HepG2 (cell line): ENCODE results near the gene RDM1. TPM values are rescaled to one million over a fixed set of nuclear protein-coding genes. Genes with fewer than 3 reads are reported as not detected.

Experiments used
- ATAC-seq: fragments of 200-7000 bp; cut with Tn5 transposase; 3 replicates; pipeline ENCODE4 v1.9.1; 2020; ENCODE audit warnings: mild to moderate bottlenecking, moderate library complexity
- BruUV-seq: library from RNA; stranded (reverse); fragments of 400-500 nt; replicated peaks from 2 replicates; lab custom pipeline; 2021; lab: Mats Ljungman, UMichigan
- CTCF ChIA-PET: fragments of 300-600 bp; formaldehyde crosslinking; extraction: SDS; loops from one replicate; lab custom pipeline; 2021; ENCODE audit warnings: low total read pairs, inconsistent platforms, low intra/inter-chr PET ratio; lab: Yijun Ruan, JAX
- POLR2A ChIA-PET: fragments of 350-600 bp; sonication (Branson Sonifier 250); formaldehyde crosslinking; loops from one replicate; lab custom pipeline; 2020; ENCODE audit warnings: antibody characterized with exemption, inconsistent platforms; lab: Yijun Ruan, JAX
- DNase-seq: peaks from one replicate; pipeline ENCODE4 v3.0.0-alpha.2; 2015; ENCODE audit warnings: low spot score
- FAIRE-seq: peaks from 3 replicates; lab custom pipeline; 2011; peaks lifted over from hg19 to GRCh38; lab: Jason Lieb, UNC
- H2AFZ ChIP-seq: one replicate; pipeline ENCODE4 v1.6.1; 2011; ENCODE audit warnings: low read length, inconsistent platforms
- H3K27ac ChIP-seq: fragments of 300-600 bp; 3 replicates; pipeline ENCODE4 v1.8.0; 2011; ENCODE audit warnings: mixed run types, mild to moderate bottlenecking, mixed read lengths, low read length, inconsistent platforms; ENCODE audit not compliant: insufficient read depth; ENCODE audit errors: extremely low read length
- H3K27me3 ChIP-seq, 2 experiments: fragments of 200-600 bp in 1 of 2; 2 replicates in 1 of 2; 3 replicates in 1 of 2; pipeline versions ENCODE4 v1.6.0 to v1.8.0; 2011; ENCODE audit warnings: low read length in 2 of 2, mild to moderate bottlenecking in 2 of 2, moderate library complexity in 2 of 2, inconsistent platforms in 1 of 2; ENCODE audit not compliant: insufficient read depth in 2 of 2, control insufficient read depth in 1 of 2
- H3K36me3 ChIP-seq, 2 experiments: fragments of 200-600 bp in 1 of 2; replicated peaks in 1 of 2; 2 replicates in 1 of 2; 3 replicates in 1 of 2; pipeline versions ENCODE4 v1.5.1 to v1.8.0; 2011; ENCODE audit warnings: low read length in 2 of 2, inconsistent platforms in 1 of 2; ENCODE audit not compliant: insufficient read depth in 2 of 2, control insufficient read depth in 1 of 2
- H3K4me1 ChIP-seq: 2 replicates; pipeline ENCODE4 v1.5.1; 2012; ENCODE audit warnings: low read length, inconsistent platforms; ENCODE audit not compliant: insufficient read depth
- H3K4me2 ChIP-seq: 2 replicates; pipeline ENCODE4 v1.6.0; 2011; ENCODE audit warnings: low read depth, low read length, inconsistent platforms
- H3K4me3 ChIP-seq, 3 experiments: fragments of 200-600 bp in 1 of 3; sonication (generic), shearing (Covaris generic) in 1 of 3; replicated peaks in 1 of 3; 2 replicates each; pipeline ENCODE4 v1.5.1; 2011 to 2016; ENCODE audit warnings: low read length in 3 of 3, inconsistent platforms in 2 of 3, low read depth in 2 of 3, mild to moderate bottlenecking in 2 of 3, control low read depth in 1 of 3, mixed read lengths in 1 of 3; ENCODE audit not compliant: insufficient read depth in 1 of 3
- H3K79me2 ChIP-seq: one replicate; pipeline ENCODE4 v1.6.1; 2011; ENCODE audit warnings: low read length, inconsistent platforms; ENCODE audit not compliant: insufficient read depth
- H3K9ac ChIP-seq: 2 replicates; pipeline ENCODE4 v1.6.0; 2011; ENCODE audit warnings: mild to moderate bottlenecking, low read depth, low read length, inconsistent platforms; ENCODE audit not compliant: insufficient read depth
- H3K9me3 ChIP-seq: 2 replicates; pipeline ENCODE4 v1.5.1; 2012; ENCODE audit warnings: mild to moderate bottlenecking, low read length
- H4K20me1 ChIP-seq: 2 replicates; pipeline ENCODE4 v1.6.0; 2011; ENCODE audit warnings: inconsistent platforms, mild to moderate bottlenecking, low read length, moderate library complexity; ENCODE audit not compliant: insufficient read depth
- ARID5B ChIP-seq: IDR thresholded peaks from 2 replicates; pipeline ENCODE4 v1.4.0; 2020; ENCODE audit warnings: mild to moderate bottlenecking, missing genetic modification reagents
- CC2D1A ChIP-seq: sonication (generic); formaldehyde crosslinking; IDR thresholded peaks from 2 replicates; pipeline ENCODE4 v1.8.1; 2023; ENCODE audit warnings: mild to moderate bottlenecking, missing genetic modification reagents
- HOXD1 ChIP-seq: sonication (generic); formaldehyde crosslinking; IDR thresholded peaks from 2 replicates; pipeline ENCODE4 v1.5.0; 2020; ENCODE audit warnings: missing genetic modification reagents
- RBM22 ChIP-seq: fragments of 200-400 bp; formaldehyde crosslinking; optimal IDR thresholded peaks from 2 replicates; pipeline ENCODE3; 2017; ENCODE audit warnings: mild to moderate bottlenecking, low read length, moderate library complexity
- ZBTB43 ChIP-seq: sonication (generic); formaldehyde crosslinking; conservative IDR thresholded peaks from 2 replicates; pipeline ENCODE4 v1.4.0; 2020; ENCODE audit warnings: missing genetic modification reagents
- ZNF646 ChIP-seq: sonication (generic); formaldehyde crosslinking; IDR thresholded peaks from 2 replicates; pipeline ENCODE4 v1.9.0; 2021; ENCODE audit warnings: mild to moderate bottlenecking, missing genetic modification reagents
- ZNF788 ChIP-seq: sonication (generic); formaldehyde crosslinking; IDR thresholded peaks from 2 replicates; pipeline ENCODE4 v1.5.0; 2020; ENCODE audit warnings: mild to moderate bottlenecking, missing genetic modification reagents, borderline replicate concordance
- WGBS: methylation state at CpG from one replicate; pipeline ENCODE4 v1.1.6; 2017; ENCODE audit warnings: low lambda C conversion rate; 5-methylcytosine and 5-hydroxymethylcytosine counted together
- in situ Hi-C: cut with HindIII; loops from 2 replicates; pipeline ENCODE4 v1.10.0; 2017; ENCODE audit warnings: low pct_unique_long_range_greater_than_20kb; ENCODE audit not compliant: extremely low pct_ligation_motif_present
- intact Hi-C: fragments of 100-400 bp; cut with micrococcal nuclease; formaldehyde crosslinking; loops from one replicate; pipeline ENCODE4 v1.10.0; 2022; ENCODE audit not compliant: unreplicated experiment
- polyA plus RNA-seq, 8 experiments: library from polyadenylated mRNA; depleted of rRNA in 3 of 8; stranded (reverse) in 7 of 8; unstranded in 1 of 8; fragments of >200 nt; fragmentation: Illumina TruSeq in 4 of 8; extraction: Trizol in 4 of 8; gene quantifications; 2 replicates each; pipeline versions ENCODE4 v1.2.1 to v1.2.3, GENCODE V29; 2011 to 2016; ENCODE audit warnings: low read depth in 4 of 8, missing spikeins in 1 of 8, mixed read lengths in 1 of 8; ENCODE audit not compliant: insufficient read depth in 1 of 8
- total RNA-seq, 5 experiments: library from RNA; depleted of rRNA; stranded (reverse); fragments of >200 nt; fragmentation: Illumina TruSeq; extraction: Trizol; gene quantifications; 2 replicates each; pipeline ENCODE4 v1.2.3, GENCODE V29; 2016; ENCODE audit warnings: low read depth in 1 of 5

The RDM1 gene
- total and polyA plus RNA-seq, 2 of the 13 experiments (the other 11 are each of a cell fraction or from before 2014, with no cell fraction given): 0.28 to 0.40 TPM

GRCh38 chr17:35936063-35936462, 5.5 kb upstream of the RDM1 start:
- no peak overlapping the region for H3K27ac ChIP-seq
- 93% methylated on average over 4 of the region's 5 CpGs for WGBS
- H2AFZ ChIP-seq: no peak overlapping the region
- FAIRE-seq (no peak), DNase-seq (no peak), ATAC-seq (peak; percentile 35; the same call in 2 of the 3 replicates)
- H3K36me3 ChIP-seq: no peaks in the 10 kb centered on the region
- no peaks in the 10 kb centered on the region for H4K20me1 ChIP-seq
- no peaks in the 10 kb centered on the region for H3K79me2 ChIP-seq
- no TSS peak for BruUV-seq
- in situ Hi-C loops (no loop called here), intact Hi-C loops (no loop called here)
- POLR2A ChIA-PET: no interaction called here
- no peak overlapping the region for H3K9ac ChIP-seq
- CTCF ChIA-PET: no interaction called here
- no peak overlapping the region for H3K4me2 ChIP-seq
- H3K9me3 ChIP-seq: no peaks in the 10 kb centered on the region
- no peak overlapping the region for H3K4me3 ChIP-seq
- no peaks in the 10 kb centered on the region for H3K4me1 ChIP-seq
- H3K27me3 ChIP-seq: no peaks in the 10 kb centered on the region
- TF ChIP-seq CC2D1A (CRISPR knock-in tag) (no peak), ZNF788 (CRISPR knock-in tag) (no peak), HOXD1 (CRISPR knock-in tag) (no peak), ZBTB43 (CRISPR knock-in tag) (no peak), RBM22 (no peak), ARID5B (CRISPR knock-in tag) (no peak), ZNF646 (CRISPR knock-in tag) (no peak)
